Measurements from ENCODE around the gene UPK3A. TPM values are rescaled to one million over a fixed set of nuclear protein-coding genes. Genes with fewer than 3 reads are reported as not detected.

The UPK3A gene
- total RNA-seq, 2 donors from 2014 or later: not detected

DNA sequence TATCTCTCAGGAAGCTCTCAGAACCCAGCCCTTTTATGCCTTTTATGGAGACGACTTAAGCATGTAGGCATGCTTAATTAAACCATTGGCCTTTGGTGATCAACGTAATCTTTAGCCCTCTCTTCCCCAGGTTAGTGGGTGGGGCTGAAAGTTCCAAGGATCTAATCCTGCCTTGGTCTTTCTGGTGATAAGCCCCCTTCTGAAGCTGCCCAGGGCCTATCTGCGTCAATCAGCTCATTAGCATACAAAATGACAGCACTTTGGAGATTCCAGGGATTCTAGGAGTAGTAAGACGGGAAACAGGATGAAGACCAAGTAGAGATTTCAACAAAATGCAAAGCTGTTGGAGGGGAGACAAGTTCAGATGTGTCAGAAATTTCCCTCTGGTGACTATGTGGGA lies 28.1 kb downstream of the UPK3A start:
- Histone ChIP-seq H3K36me3 (ENCODE audit: control insufficient read depth, insufficient read depth, low read length) (peaks cover 34% of the 10 kb centered on the region), H3K27ac (ENCODE audit: low read depth, low read length) (no peak overlapping the region), H3K27me3 (ENCODE audit: control insufficient read depth, insufficient read depth, low read length, poor library complexity, severe bottlenecking) (no peaks in the 10 kb centered on the region), H3K4me1 (ENCODE audit: control insufficient read depth, insufficient read depth, low read length) (peaks cover 14% of the 10 kb centered on the region), H3K4me3 (ENCODE audit: low read length) (no peak overlapping the region), H3K9me3 (ENCODE audit: control insufficient read depth, low read length) (no peaks in the 10 kb centered on the region), H3K9ac (ENCODE audit: extremely low read depth, low read length, poor library complexity, severe bottlenecking) (no peak overlapping the region)
- H3K9me3 Mint-ChIP-seq: no peaks in the 10 kb centered on the region
- peak overlapping the region; percentile 61 for H3K27ac Mint-ChIP-seq
- 39 to 75% methylated on average over 3 to 4 of the region's 4 CpGs for WGBS, 2 experiments (ENCODE audit: insufficient coverage in 1 of 2, insufficient read length in 1 of 2)
- peak; percentile 67 for DNase-seq
- H3K27me3 Mint-ChIP-seq (ENCODE audit: insufficient read depth): peaks cover 3% of the 10 kb centered on the region
- TF ChIP-seq, protein P1, sequence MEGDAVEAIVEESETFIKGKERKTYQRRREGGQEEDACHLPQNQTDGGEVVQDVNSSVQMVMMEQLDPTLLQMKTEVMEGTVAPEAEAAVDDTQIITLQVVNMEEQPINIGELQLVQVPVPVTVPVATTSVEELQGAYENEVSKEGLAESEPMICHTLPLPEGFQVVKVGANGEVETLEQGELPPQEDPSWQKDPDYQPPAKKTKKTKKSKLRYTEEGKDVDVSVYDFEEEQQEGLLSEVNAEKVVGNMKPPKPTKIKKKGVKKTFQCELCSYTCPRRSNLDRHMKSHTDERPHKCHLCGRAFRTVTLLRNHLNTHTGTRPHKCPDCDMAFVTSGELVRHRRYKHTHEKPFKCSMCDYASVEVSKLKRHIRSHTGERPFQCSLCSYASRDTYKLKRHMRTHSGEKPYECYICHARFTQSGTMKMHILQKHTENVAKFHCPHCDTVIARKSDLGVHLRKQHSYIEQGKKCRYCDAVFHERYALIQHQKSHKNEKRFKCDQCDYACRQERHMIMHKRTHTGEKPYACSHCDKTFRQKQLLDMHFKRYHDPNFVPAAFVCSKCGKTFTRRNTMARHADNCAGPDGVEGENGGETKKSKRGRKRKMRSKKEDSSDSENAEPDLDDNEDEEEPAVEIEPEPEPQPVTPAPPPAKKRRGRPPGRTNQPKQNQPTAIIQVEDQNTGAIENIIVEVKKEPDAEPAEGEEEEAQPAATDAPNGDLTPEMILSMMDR (conservative IDR thresholded peaks at IDR 0.05): no peak
- peaks cover 23% of the 10 kb centered on the region for H3K36me3 Mint-ChIP-seq (ENCODE audit: low read depth)
- H3K4me1 Mint-ChIP-seq: peaks cover 57% of the 10 kb centered on the region
- peak overlapping the region; percentile 43 for H3K4me3 Mint-ChIP-seq

DNA sequence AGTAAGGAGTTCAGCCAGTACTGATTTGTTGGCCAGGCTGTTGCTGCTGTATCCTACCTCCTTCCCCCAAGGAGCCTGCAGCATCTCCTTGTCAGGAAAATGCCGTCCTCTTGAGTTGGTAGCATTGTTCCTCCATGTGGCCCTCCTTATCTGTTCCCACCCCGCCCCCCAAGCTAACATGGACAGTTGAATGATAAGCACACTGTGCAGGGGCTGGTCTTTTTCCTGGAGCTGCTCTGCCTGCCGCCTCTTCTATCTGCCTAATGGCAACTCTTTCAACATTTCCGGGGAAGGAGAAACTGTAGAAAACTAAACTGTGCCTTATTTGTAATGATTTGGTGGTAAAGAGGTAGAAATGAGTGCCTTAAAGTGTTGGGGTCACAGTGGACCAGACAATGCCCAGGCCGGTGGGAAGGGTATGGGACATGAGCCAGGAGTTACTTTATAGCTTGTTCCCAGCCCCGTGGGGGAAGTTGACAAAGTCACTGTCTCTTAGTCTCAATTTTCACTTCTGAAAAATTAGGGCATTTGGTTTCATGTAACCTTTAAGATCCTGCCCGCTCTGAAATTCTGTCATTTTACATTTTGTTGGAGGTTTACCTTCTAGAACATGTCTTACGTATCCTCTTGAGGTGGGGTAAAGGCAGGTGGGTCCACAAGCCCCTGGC lies 29.4 kb downstream of the UPK3A start:
- Histone ChIP-seq H3K36me3 (ENCODE audit: control insufficient read depth, insufficient read depth, low read length) (peaks cover 34% of the 10 kb centered on the region), H3K9me3 (ENCODE audit: control insufficient read depth, low read length) (no peaks in the 10 kb centered on the region), H3K4me3 (ENCODE audit: low read length) (peak overlapping the region; percentile 59), H3K27ac (ENCODE audit: low read depth, low read length) (no peak overlapping the region), H3K4me1 (ENCODE audit: control insufficient read depth, insufficient read depth, low read length) (peaks cover 20% of the 10 kb centered on the region), H3K27me3 (ENCODE audit: control insufficient read depth, insufficient read depth, low read length, poor library complexity, severe bottlenecking) (no peaks in the 10 kb centered on the region), H3K9ac (ENCODE audit: extremely low read depth, low read length, poor library complexity, severe bottlenecking) (peak overlapping the region; percentile 57)
- peaks cover 23% of the 10 kb centered on the region for H3K36me3 Mint-ChIP-seq (ENCODE audit: low read depth)
- 77 to 97% methylated on average over 6 to 8 of the region's 8 CpGs for WGBS, 2 experiments (ENCODE audit: insufficient coverage in 1 of 2, insufficient read length in 1 of 2)
- TF ChIP-seq, protein P1 (conservative IDR thresholded peaks at IDR 0.05): no peak
- H3K27ac Mint-ChIP-seq: peak overlapping the region; percentile 64
- no peak for DNase-seq
- peaks cover 63% of the 10 kb centered on the region for H3K4me1 Mint-ChIP-seq
- H3K4me3 Mint-ChIP-seq: peak overlapping the region; percentile 43
- H3K9me3 Mint-ChIP-seq: no peaks in the 10 kb centered on the region
- peaks cover 3% of the 10 kb centered on the region for H3K27me3 Mint-ChIP-seq (ENCODE audit: insufficient read depth)

DNA sequence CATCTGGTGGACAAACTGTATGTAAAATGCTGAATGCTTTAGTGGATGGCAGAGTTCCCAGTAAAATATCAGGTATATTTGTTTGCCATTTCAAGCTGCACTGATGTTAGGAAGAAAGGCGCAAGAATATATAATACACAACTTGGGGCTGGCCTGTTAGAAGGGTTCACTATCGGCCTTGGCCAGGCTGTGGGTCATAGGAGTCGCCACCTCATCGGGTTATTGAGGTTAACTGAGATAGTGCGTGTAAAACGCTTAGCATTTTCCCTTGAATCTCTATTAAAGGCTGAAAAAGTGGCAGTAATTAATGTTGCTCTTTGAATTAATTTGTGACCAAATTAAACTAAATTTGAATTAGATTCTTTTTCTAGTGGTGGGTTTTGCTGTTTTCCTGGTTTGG lies 30.0 kb downstream of the UPK3A start:
- peak overlapping the region; percentile 43 for H3K4me3 Mint-ChIP-seq
- H3K27ac Mint-ChIP-seq: no peak overlapping the region
- peaks cover 34% of the 10 kb centered on the region for H3K36me3 ChIP-seq (ENCODE audit: control insufficient read depth, insufficient read depth, low read length)
- H3K9ac ChIP-seq (ENCODE audit: extremely low read depth, low read length, poor library complexity, severe bottlenecking): no peak overlapping the region
- TF ChIP-seq, protein P1 (conservative IDR thresholded peaks at IDR 0.05): no peak
- no peak overlapping the region for H3K27ac ChIP-seq (ENCODE audit: low read depth, low read length)
- peaks cover 67% of the 10 kb centered on the region for H3K4me1 Mint-ChIP-seq
- H3K9me3 Mint-ChIP-seq: no peaks in the 10 kb centered on the region
- no peak for DNase-seq
- H3K36me3 Mint-ChIP-seq (ENCODE audit: low read depth): peaks cover 23% of the 10 kb centered on the region
- H3K9me3 ChIP-seq (ENCODE audit: control insufficient read depth, low read length): no peaks in the 10 kb centered on the region
- peak overlapping the region; percentile 59 for H3K4me3 ChIP-seq (ENCODE audit: low read length)
- WGBS, 2 experiments (ENCODE audit: insufficient coverage in 1 of 2, insufficient read length in 1 of 2): 90 to 92% methylated on average over 5 to 6 of the region's 6 CpGs
- H3K27me3 Mint-ChIP-seq (ENCODE audit: insufficient read depth): peaks cover 3% of the 10 kb centered on the region
- H3K4me1 ChIP-seq (ENCODE audit: control insufficient read depth, insufficient read depth, low read length): peaks cover 24% of the 10 kb centered on the region
- H3K27me3 ChIP-seq (ENCODE audit: control insufficient read depth, insufficient read depth, low read length, poor library complexity, severe bottlenecking): no peaks in the 10 kb centered on the region

All from endodermal cell (in vitro differentiated cells).